ENCODE results near the gene SPACA7. TPM values are rescaled to one million over a fixed set of nuclear protein-coding genes. Genes with fewer than 3 reads are reported as not detected.
A peak's percentile ranks its signal among the peaks of the same experiment; 100 is the strongest.

The SPACA7 gene
- total RNA-seq, 1 experiment from 2014 or later, result not detected

GRCh38 chr13:112477070-112477619, 101.0 kb downstream of the SPACA7 start:
- Histone ChIP-seq H3K18ac (ENCODE audit: insufficient read length, low read depth, low read length) (no peak overlapping the region), H3K9ac (ENCODE audit: extremely low read depth, insufficient read length, low read length) (no peak overlapping the region)
- no peak for TF ChIP-seq CTCF (conservative IDR thresholded peaks at IDR 0.05)

More at GRCh38 chr13:112477070-112477619, 101.0 kb downstream of the SPACA7 start:
- Histone ChIP-seq H4K91ac (ENCODE audit: insufficient read length, low read depth, low read length) (no peak overlapping the region), H3K23ac (ENCODE audit: insufficient read length, low read depth, low read length) (no peak overlapping the region), H3K27ac (ENCODE audit: insufficient read length, low read depth, low read length) (no peak overlapping the region), H3K4me1 (ENCODE audit: insufficient read depth, low read length) (no peaks in the 10 kb centered on the region), H3K9me3 (ENCODE audit: control insufficient read depth, low read depth, low read length) (no peaks in the 10 kb centered on the region), H2BK20ac (ENCODE audit: low read depth, low read length, poor library complexity, severe bottlenecking) (no peak overlapping the region), H3K79me1 (ENCODE audit: insufficient read depth, low read depth, low read length, poor library complexity, severe bottlenecking) (no peaks in the 10 kb centered on the region), H3K4me2 (ENCODE audit: insufficient read depth, insufficient read length, low read length) (no peak overlapping the region), H2BK120ac (ENCODE audit: low read depth, low read length, poor library complexity, severe bottlenecking) (no peak overlapping the region), H3K14ac (ENCODE audit: insufficient read depth, low read length) (no peak overlapping the region), H2BK5ac (ENCODE audit: insufficient read length, low read length) (no peak overlapping the region), H3K4ac (ENCODE audit: low read depth, low read length) (no peak overlapping the region), H2AFZ (ENCODE audit: low read length) (no peak overlapping the region), H2AK5ac (ENCODE audit: insufficient read length, low read length) (no peak overlapping the region), H4K5ac (ENCODE audit: insufficient read length, low read depth, low read length) (no peak overlapping the region), H3K56ac (ENCODE audit: insufficient read length, low read depth, low read length) (no peak overlapping the region), H4K8ac (replicated peaks; ENCODE audit: insufficient read length, low read depth, low read length) (no peak overlapping the region), H3K27me3 (ENCODE audit: insufficient read depth, low read length) (no peaks in the 10 kb centered on the region), H2BK12ac (ENCODE audit: insufficient read length, low read depth, low read length) (no peak overlapping the region), H3T11ph (ENCODE audit: low read length) (no peak overlapping the region), H4K20me1 (ENCODE audit: control insufficient read depth, insufficient read depth, insufficient read length) (no peaks in the 10 kb centered on the region), H3K23me2 (ENCODE audit: insufficient read length, low read depth, low read length, poor library complexity, severe bottlenecking) (no peaks in the 10 kb centered on the region), H2BK15ac (ENCODE audit: low read depth, low read length) (no peak overlapping the region), H3K79me2 (ENCODE audit: insufficient read depth, low read length) (no peaks in the 10 kb centered on the region)
- Mint-ChIP-seq H3K27ac (peak overlapping the region in 1 of 3 experiments; percentile 22; a peak in 1 of 7 replicates), H3K9me3 (no peaks in the 10 kb centered on the region; a peak in 2 of 5 replicates), H3K4me1 (no peaks in the 10 kb centered on the region), H3K4me3 (no peak overlapping the region), H3K36me3 (ENCODE audit: insufficient read depth in 1 of 3, low read depth in 3 of 3) (0 out of 7 replicates have a peak, but pooled peaks cover 0 to 3% (median 0%) of the 10 kb centered on the region in 3 experiments), H3K27me3 (ENCODE audit: low read depth) (peaks cover 2% of the 10 kb centered on the region)
- DNase-seq, result no peak
- WGBS (ENCODE audit: extremely low coverage, insufficient read length, low lambda C conversion rate), result no CpG with 5 or more reads among the region's 9 CpGs
